HepG2 (cell line): ENCODE data around the gene KRTAP5-1. TPM values are rescaled to one million over a fixed set of nuclear protein-coding genes. Genes with fewer than 3 reads are reported as not detected.

Experiments used
- ATAC-seq: fragments of 200-7000 bp; cut with Tn5 transposase; 3 replicates; pipeline ENCODE4 v1.9.1; 2020; ENCODE audit warnings: mild to moderate bottlenecking, moderate library complexity
- BruUV-seq: library from RNA; stranded (reverse); fragments of 400-500 nt; replicated peaks from 2 replicates; lab custom pipeline; 2021; lab: Mats Ljungman, UMichigan
- CTCF ChIA-PET: fragments of 300-600 bp; formaldehyde crosslinking; extraction: SDS; loops from one replicate; lab custom pipeline; 2021; ENCODE audit warnings: low total read pairs, inconsistent platforms, low intra/inter-chr PET ratio; lab: Yijun Ruan, JAX
- POLR2A ChIA-PET: fragments of 350-600 bp; sonication (Branson Sonifier 250); formaldehyde crosslinking; loops from one replicate; lab custom pipeline; 2020; ENCODE audit warnings: antibody characterized with exemption, inconsistent platforms; lab: Yijun Ruan, JAX
- DNase-seq: peaks from one replicate; pipeline ENCODE4 v3.0.0-alpha.2; 2015; ENCODE audit warnings: low spot score
- FAIRE-seq: peaks from 3 replicates; lab custom pipeline; 2011; peaks lifted over from hg19 to GRCh38; lab: Jason Lieb, UNC
- H2AFZ ChIP-seq: one replicate; pipeline ENCODE4 v1.6.1; 2011; ENCODE audit warnings: low read length, inconsistent platforms
- H3K27ac ChIP-seq: fragments of 300-600 bp; 3 replicates; pipeline ENCODE4 v1.8.0; 2011; ENCODE audit warnings: mixed run types, mild to moderate bottlenecking, mixed read lengths, low read length, inconsistent platforms; ENCODE audit not compliant: insufficient read depth; ENCODE audit errors: extremely low read length
- H3K27me3 ChIP-seq, 2 experiments: fragments of 200-600 bp in 1 of 2; 2 replicates in 1 of 2; 3 replicates in 1 of 2; pipeline versions ENCODE4 v1.6.0 to v1.8.0; 2011; ENCODE audit warnings: low read length in 2 of 2, mild to moderate bottlenecking in 2 of 2, moderate library complexity in 2 of 2, inconsistent platforms in 1 of 2; ENCODE audit not compliant: insufficient read depth in 2 of 2, control insufficient read depth in 1 of 2
- H3K36me3 ChIP-seq, 2 experiments: fragments of 200-600 bp in 1 of 2; replicated peaks in 1 of 2; 2 replicates in 1 of 2; 3 replicates in 1 of 2; pipeline versions ENCODE4 v1.5.1 to v1.8.0; 2011; ENCODE audit warnings: low read length in 2 of 2, inconsistent platforms in 1 of 2; ENCODE audit not compliant: insufficient read depth in 2 of 2, control insufficient read depth in 1 of 2
- H3K4me1 ChIP-seq: 2 replicates; pipeline ENCODE4 v1.5.1; 2012; ENCODE audit warnings: low read length, inconsistent platforms; ENCODE audit not compliant: insufficient read depth
- H3K4me2 ChIP-seq: 2 replicates; pipeline ENCODE4 v1.6.0; 2011; ENCODE audit warnings: low read depth, low read length, inconsistent platforms
- H3K4me3 ChIP-seq, 3 experiments: fragments of 200-600 bp in 1 of 3; sonication (generic), shearing (Covaris generic) in 1 of 3; replicated peaks in 1 of 3; 2 replicates each; pipeline ENCODE4 v1.5.1; 2011 to 2016; ENCODE audit warnings: low read length in 3 of 3, inconsistent platforms in 2 of 3, low read depth in 2 of 3, mild to moderate bottlenecking in 2 of 3, control low read depth in 1 of 3, mixed read lengths in 1 of 3; ENCODE audit not compliant: insufficient read depth in 1 of 3
- H3K79me2 ChIP-seq: one replicate; pipeline ENCODE4 v1.6.1; 2011; ENCODE audit warnings: low read length, inconsistent platforms; ENCODE audit not compliant: insufficient read depth
- H3K9ac ChIP-seq: 2 replicates; pipeline ENCODE4 v1.6.0; 2011; ENCODE audit warnings: mild to moderate bottlenecking, low read depth, low read length, inconsistent platforms; ENCODE audit not compliant: insufficient read depth
- H3K9me3 ChIP-seq: 2 replicates; pipeline ENCODE4 v1.5.1; 2012; ENCODE audit warnings: mild to moderate bottlenecking, low read length
- H4K20me1 ChIP-seq: 2 replicates; pipeline ENCODE4 v1.6.0; 2011; ENCODE audit warnings: inconsistent platforms, mild to moderate bottlenecking, low read length, moderate library complexity; ENCODE audit not compliant: insufficient read depth
- DBP ChIP-seq: sonication (generic); formaldehyde crosslinking; IDR thresholded peaks from 2 replicates; pipeline ENCODE4 v1.4.0; 2020; ENCODE audit warnings: missing genetic modification reagents; ENCODE audit errors: not compliant biosample characterization
- DMAP1 ChIP-seq: IDR thresholded peaks from 2 replicates; pipeline ENCODE4 v1.6.1; 2016
- DMTF1 ChIP-seq: sonication (generic); formaldehyde crosslinking; IDR thresholded peaks from 2 replicates; pipeline ENCODE4 v1.4.0; 2020; ENCODE audit warnings: mild to moderate bottlenecking, missing genetic modification reagents
- E2F2 ChIP-seq: sonication (generic); formaldehyde crosslinking; IDR thresholded peaks from 2 replicates; pipeline ENCODE4 v1.4.0; 2020; ENCODE audit warnings: missing genetic modification reagents, borderline replicate concordance
- ELF1 ChIP-seq: sonication (generic); formaldehyde crosslinking; IDR thresholded peaks from 2 replicates; pipeline ENCODE4 v1.4.0; 2020; ENCODE audit warnings: missing genetic modification reagents
- IRF2 ChIP-seq: IDR thresholded peaks from 2 replicates; pipeline ENCODE4 v1.6.1; 2018; ENCODE audit warnings: missing genetic modification reagents, missing compliant biosample characterization
- MXD4 ChIP-seq: IDR thresholded peaks from 2 replicates; pipeline ENCODE4 v1.6.1; 2016; ENCODE audit warnings: mild to moderate bottlenecking, missing biosample characterization, missing genetic modification reagents
- POGK ChIP-seq: sonication (generic); formaldehyde crosslinking; conservative IDR thresholded peaks from 2 replicates; pipeline ENCODE4 v1.8.0; 2022; ENCODE audit warnings: mild to moderate bottlenecking, moderate library complexity, missing genetic modification reagents
- SCMH1 ChIP-seq: sonication (generic); formaldehyde crosslinking; IDR thresholded peaks from 2 replicates; pipeline ENCODE4 v1.9.0; 2021; ENCODE audit warnings: missing genetic modification reagents, mild to moderate bottlenecking, borderline replicate concordance
- ZFP36L1 ChIP-seq: sonication (generic); formaldehyde crosslinking; IDR thresholded peaks from 2 replicates; pipeline ENCODE4 v1.8.0; 2022; ENCODE audit warnings: mild to moderate bottlenecking, missing genetic modification reagents, moderate library complexity
- ZNF10 ChIP-seq: sonication (generic); formaldehyde crosslinking; IDR thresholded peaks from 2 replicates; pipeline ENCODE4 v1.4.0; 2020; ENCODE audit warnings: mild to moderate bottlenecking, low read depth, missing genetic modification reagents, borderline replicate concordance
- ZNF280D ChIP-seq: sonication (generic); formaldehyde crosslinking; IDR thresholded peaks from 2 replicates; pipeline ENCODE4 v1.5.1; 2020; ENCODE audit warnings: mild to moderate bottlenecking, missing genetic modification reagents
- ZNF747 ChIP-seq: sonication (generic); formaldehyde crosslinking; IDR thresholded peaks from 2 replicates; pipeline ENCODE4 v1.8.1; 2023; ENCODE audit warnings: missing genetic modification reagents, mild to moderate bottlenecking, borderline replicate concordance
- ZNF878 ChIP-seq: sonication (generic); formaldehyde crosslinking; IDR thresholded peaks from 2 replicates; pipeline ENCODE4 v1.8.1; 2023; ENCODE audit warnings: mild to moderate bottlenecking, missing genetic modification reagents, moderate library complexity
- WGBS: methylation state at CpG from one replicate; pipeline ENCODE4 v1.1.6; 2017; ENCODE audit warnings: low lambda C conversion rate; 5-methylcytosine and 5-hydroxymethylcytosine counted together
- in situ Hi-C: cut with HindIII; loops from 2 replicates; pipeline ENCODE4 v1.10.0; 2017; ENCODE audit warnings: low pct_unique_long_range_greater_than_20kb; ENCODE audit not compliant: extremely low pct_ligation_motif_present
- intact Hi-C: fragments of 100-400 bp; cut with micrococcal nuclease; formaldehyde crosslinking; loops from one replicate; pipeline ENCODE4 v1.10.0; 2022; ENCODE audit not compliant: unreplicated experiment
- polyA plus RNA-seq, 8 experiments: library from polyadenylated mRNA; depleted of rRNA in 3 of 8; stranded (reverse) in 7 of 8; unstranded in 1 of 8; fragments of >200 nt; fragmentation: Illumina TruSeq in 4 of 8; extraction: Trizol in 4 of 8; gene quantifications; 2 replicates each; pipeline versions ENCODE4 v1.2.1 to v1.2.3, GENCODE V29; 2011 to 2016; ENCODE audit warnings: low read depth in 4 of 8, missing spikeins in 1 of 8, mixed read lengths in 1 of 8; ENCODE audit not compliant: insufficient read depth in 1 of 8
- total RNA-seq, 5 experiments: library from RNA; depleted of rRNA; stranded (reverse); fragments of >200 nt; fragmentation: Illumina TruSeq; extraction: Trizol; gene quantifications; 2 replicates each; pipeline ENCODE4 v1.2.3, GENCODE V29; 2016; ENCODE audit warnings: low read depth in 1 of 5

The KRTAP5-1 gene
- total and polyA plus RNA-seq, 2 of the 13 experiments (the other 11 are each of a cell fraction or from before 2014, with no cell fraction given) = not detected

GRCh38 chr11:1624621-1625020, 39.5 kb upstream of the KRTAP5-1 start (continued):
- TF ChIP-seq DMAP1 (CRISPR knock-in tag) (no peak), MXD4 (no peak)

- BruUV-seq = no TSS peak
- DNase-seq (no peak), ATAC-seq (no peak), FAIRE-seq (no peak)
- intact Hi-C loops = no loop called here
- ChIA-PET POLR2A (no interaction called here), CTCF (no interaction called here)
- Histone ChIP-seq H3K4me2 (no peak overlapping the region), H4K20me1 (no peaks in the 10 kb centered on the region), H3K27ac (no peak overlapping the region), H3K4me3 (no peak overlapping the region), H3K79me2 (no peaks in the 10 kb centered on the region), H3K36me3 (no peaks in the 10 kb centered on the region), H3K9me3 (no peaks in the 10 kb centered on the region), H3K4me1 (no peaks in the 10 kb centered on the region), H3K9ac (no peak overlapping the region), H2AFZ (no peak overlapping the region), H3K27me3 (peaks cover 10 to 45% of the 10 kb centered on the region in 2 experiments)
- WGBS = 18% methylated on average over 5 of the region's 9 CpGs
- in situ Hi-C loops = no loop called here
- TF ChIP-seq ZNF878 (CRISPR knock-in tag) (no peak), ELF1 (CRISPR knock-in tag) (no peak), DBP (CRISPR knock-in tag) (no peak), IRF2 (CRISPR knock-in tag) (no peak), E2F2 (CRISPR knock-in tag) (no peak), ZNF747 (no peak), DMTF1 (CRISPR knock-in tag) (no peak), ZNF280D (CRISPR knock-in tag) (no peak), POGK (CRISPR knock-in tag) (no peak), SCMH1 (CRISPR knock-in tag) (no peak), ZFP36L1 (CRISPR knock-in tag) (no peak), ZNF10 (CRISPR knock-in tag) (no peak)
Observed at GRCh38 chr11:1623716-1624115, 38.6 kb upstream of the KRTAP5-1 start.
